ENCODE data around the gene SYCE1L.

GRCh38 chr16:77206533-77206932 is 7.3 kb downstream of the SYCE1L start:
- TF ChIP-seq CTCF (IDR thresholded peaks at IDR 0.05) (no peak), POLR2A (IDR thresholded peaks at IDR 0.05) (no peak)
